Lower leg skin (tissue), 3 donors: Measurements from ENCODE around the gene RAB14.

Experiments
- CTCF ChIP-seq, 3 donors: fragments of 450-650 bp; IDR thresholded peaks; one replicate each; pipeline ENCODE4 v1.5.1; 2016; ENCODE audit warnings: antibody characterized with exemption in 3 of 3, mild to moderate bottlenecking in 3 of 3, moderate library complexity in 2 of 3
- POLR2A ChIP-seq, 2 donors: fragments of 450-650 bp; IDR thresholded peaks; one replicate each; pipeline ENCODE4 v1.6.1; 2016 to 2017; ENCODE audit warnings: antibody characterized with exemption in 2 of 2, mild to moderate bottlenecking in 1 of 2, moderate library complexity in 1 of 2

DNA sequence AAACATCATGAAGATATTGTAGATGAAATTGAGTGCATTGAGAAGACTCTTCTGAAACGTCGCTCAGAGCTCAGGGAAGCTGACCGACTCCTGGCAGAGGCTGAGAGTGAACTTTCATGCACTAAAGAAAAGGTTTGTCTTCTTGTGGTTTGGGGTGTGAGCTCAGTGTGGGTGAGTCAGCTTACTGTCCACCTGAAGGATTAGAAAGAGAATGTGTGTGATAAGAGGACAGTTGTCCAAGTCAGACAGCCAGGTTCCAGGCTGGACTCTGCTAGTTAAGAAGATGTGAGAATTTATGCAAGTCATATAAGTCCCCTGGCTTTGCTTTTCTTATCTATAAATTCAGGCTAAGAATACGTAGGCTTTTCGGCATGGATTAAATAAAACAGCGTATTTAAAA, 46.9 kb downstream of the RAB14 start:
- TF ChIP-seq CTCF (IDR thresholded peaks at IDR 0.05) (no peak), POLR2A (IDR thresholded peaks at IDR 0.05) (no peak)
